ENCODE measurements around the gene MND1.

DNA sequence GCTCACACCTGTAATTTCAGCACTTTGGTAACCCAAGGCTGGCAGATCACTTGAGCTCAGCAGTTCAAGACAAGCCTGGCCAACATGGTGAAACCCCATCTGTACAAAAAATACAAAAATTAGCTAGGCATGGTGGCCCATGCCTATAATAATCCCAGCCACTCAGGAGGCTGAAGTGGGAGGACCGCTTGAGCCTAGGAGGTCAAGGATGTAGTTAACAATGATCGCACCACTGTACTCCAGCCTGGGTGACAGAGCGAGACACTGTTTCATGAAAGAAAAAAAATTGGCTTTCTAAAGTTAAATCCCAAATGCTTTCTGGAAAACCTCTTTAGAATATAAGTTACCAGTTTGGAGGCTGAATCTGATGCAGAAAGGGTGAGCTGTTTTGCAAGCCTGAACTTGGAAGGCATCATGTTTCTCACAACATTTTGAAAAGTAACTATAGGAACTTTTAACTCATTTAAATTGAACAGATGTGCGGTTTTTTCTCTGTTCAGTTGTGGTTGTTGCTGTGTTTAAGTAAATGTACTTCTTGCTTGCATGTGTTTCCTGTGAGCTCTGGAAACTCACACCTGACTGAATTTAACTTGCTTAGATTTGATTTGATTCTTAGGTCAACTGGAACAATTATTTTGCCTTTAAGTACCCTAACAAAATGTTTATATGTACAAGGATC is 81.9 kb downstream of the MND1 start:
- no peak for TF ChIP-seq POLR2A (IDR thresholded peaks at IDR 0.05; ENCODE audit: low read length)
- TF ChIP-seq GATA1 (IDR thresholded peaks at IDR 0.05; ENCODE audit: low read depth, low read length): no peak

Data from erythroblast (primary cell).